GM20431 (cell line): ENCODE data around the gene FANCC.

Experiments used
- in situ Hi-C: fragments of 300-500 bp; cut with MseI, MboI; formaldehyde crosslinking; loops from one replicate; pipeline ENCODE4 v1.15.0; 2020; ENCODE audit warnings: low sequenced_read_pairs; ENCODE audit not compliant: unreplicated experiment

The FANCC gene, protein sequence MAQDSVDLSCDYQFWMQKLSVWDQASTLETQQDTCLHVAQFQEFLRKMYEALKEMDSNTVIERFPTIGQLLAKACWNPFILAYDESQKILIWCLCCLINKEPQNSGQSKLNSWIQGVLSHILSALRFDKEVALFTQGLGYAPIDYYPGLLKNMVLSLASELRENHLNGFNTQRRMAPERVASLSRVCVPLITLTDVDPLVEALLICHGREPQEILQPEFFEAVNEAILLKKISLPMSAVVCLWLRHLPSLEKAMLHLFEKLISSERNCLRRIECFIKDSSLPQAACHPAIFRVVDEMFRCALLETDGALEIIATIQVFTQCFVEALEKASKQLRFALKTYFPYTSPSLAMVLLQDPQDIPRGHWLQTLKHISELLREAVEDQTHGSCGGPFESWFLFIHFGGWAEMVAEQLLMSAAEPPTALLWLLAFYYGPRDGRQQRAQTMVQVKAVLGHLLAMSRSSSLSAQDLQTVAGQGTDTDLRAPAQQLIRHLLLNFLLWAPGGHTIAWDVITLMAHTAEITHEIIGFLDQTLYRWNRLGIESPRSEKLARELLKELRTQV

DNA sequence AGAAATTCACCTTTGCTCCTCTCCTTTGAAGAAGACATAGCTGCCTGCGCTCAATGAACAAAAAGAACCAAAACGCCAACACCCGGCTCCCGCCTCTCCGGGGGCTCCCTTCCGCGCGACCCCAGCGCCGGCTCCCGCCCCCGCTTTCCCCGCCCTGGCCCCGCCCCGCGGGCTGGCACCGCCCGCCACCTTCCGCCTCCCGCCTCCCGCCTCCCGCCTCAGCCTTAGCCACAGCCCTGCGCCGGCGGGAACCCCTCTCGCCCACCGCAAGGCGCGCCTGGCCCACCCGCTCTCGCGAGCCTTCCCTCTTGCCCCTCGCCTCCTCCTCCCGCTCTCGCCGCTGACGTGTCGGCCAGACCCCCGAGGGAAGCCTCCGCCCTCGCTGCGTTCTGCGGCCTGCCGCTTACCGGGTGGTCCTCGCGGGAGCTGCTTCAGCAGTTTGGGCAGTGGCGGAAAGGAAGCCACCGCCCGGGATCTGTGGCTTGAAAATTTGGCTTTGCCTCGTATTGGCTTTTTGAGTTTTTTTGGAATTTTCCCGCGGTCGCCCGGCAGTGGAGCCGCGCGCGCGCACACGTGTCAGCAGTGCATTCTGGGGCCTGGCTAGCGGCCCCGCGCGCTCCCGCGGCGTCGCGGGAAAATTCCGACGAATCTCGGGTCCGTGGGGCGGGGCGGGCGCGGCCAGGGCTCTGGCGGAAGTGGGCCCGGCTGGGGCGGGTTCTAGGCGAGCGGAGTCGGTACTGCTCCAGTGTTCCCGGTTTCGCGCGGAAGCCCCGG, at the start of gene FANCC:
TSS of gene FANCC (minus strand) at position 591 of the 774 bp plus-strand sequence. CDS start 68,418 bp downstream, outside the sequence.
- in situ Hi-C loops, result no loop called here

DNA sequence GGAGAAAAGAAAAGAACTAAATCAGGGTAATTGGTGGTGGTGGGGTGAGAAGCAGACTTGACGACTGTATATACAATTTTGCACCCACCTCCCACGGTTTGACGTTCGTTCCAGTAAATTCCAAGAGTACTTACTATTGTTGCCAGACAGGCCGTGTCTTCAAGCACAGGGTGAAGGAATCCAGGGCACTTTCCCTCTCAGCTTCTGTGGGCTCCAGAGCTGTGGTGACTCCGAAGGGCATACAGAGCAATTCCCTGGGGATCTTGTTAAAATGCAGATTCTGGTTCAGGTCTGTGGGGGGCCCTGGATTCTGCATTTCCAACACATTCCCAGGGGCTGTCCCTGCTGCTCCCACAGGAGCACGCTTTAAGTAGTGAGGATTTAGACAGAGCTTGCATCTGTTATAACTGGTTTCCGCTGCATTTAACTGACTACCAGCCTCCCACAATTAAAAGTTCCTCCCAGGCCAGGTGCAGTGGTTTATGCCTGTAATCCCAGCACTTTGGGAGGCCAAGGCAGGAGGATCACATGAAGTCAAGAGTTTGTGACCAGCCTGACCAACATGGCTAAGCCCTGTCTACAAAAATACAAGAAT, 49.3 kb upstream of the FANCC start:
- in situ Hi-C loops, result no loop called here

DNA sequence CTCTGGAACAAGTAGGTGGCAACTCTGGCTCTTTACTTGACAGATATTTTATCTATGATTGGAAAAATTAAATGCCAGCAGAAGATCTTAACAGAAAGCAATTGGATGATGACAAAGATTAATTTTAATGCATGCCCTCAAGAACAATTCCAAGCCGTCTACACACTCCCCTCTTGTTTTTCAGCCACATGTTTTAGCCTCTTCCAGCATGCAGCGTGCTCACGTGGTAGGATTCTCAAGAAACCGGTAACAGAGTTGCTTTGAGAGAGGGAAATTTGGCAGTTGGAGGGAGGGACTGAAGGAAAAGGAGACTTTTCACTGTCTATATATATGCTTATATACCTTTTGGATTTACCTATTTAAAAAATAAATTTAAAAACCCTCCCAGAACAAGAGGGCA, 48.3 kb upstream of the FANCC start:
- in situ Hi-C loops, result no loop called here

DNA sequence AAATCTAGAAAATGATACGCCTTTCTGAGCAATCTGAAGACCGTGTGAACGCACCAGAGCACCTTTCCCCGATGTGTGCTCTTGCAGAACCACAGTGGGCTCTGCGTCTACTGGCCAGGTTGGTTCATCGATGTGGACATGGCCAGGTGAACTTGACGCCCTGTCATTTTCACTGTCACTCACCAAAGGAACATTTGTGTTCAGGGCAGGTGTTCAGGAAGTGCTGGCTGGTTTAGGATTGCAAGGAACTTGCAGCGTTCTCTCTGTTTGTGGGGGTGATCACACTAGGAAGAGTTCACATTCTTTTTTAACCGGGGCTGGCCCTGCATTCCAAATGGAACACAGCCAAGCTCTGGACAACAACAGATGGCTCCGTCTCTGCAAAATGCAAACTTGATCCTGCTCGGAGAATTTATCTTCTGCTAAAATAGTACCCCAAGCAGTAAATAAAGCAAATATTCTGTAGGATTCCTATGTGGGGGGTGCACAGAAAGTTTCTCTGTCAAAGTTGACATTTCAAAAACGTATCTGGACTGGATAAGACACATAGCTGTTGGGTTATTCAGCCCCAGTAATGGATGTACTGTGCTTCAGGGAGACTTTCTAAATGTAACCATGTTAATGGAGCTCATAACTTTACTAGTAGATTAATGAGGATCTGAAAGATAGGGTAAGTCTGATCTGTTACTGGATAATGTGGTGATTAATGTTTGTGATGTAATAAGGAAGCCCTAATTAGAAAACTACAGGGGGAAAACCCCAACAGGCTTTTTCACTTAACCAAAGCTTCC, 45.7 kb upstream of the FANCC start:
- in situ Hi-C loops, result no loop called here

DNA sequence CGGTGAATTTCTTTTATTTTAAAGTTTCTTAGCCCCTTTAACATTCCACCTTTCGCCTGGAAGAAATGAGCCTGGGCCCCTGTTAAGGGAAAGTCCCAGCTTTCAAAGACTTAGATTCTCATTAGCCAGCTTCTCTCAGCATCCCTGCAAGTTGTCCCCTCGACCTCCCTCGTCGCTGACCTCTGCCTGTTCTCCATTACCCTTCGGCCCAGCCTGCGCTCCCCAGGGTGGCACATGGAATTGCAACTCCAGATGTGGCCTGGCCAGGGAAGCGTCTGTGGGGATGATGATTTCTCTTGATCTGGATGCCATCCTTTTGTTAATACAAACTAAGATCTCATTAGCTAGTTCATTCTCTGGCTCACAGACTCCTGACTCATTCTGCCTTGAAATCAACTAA, 43.4 kb upstream of the FANCC start:
- in situ Hi-C loops, result no loop called here

DNA sequence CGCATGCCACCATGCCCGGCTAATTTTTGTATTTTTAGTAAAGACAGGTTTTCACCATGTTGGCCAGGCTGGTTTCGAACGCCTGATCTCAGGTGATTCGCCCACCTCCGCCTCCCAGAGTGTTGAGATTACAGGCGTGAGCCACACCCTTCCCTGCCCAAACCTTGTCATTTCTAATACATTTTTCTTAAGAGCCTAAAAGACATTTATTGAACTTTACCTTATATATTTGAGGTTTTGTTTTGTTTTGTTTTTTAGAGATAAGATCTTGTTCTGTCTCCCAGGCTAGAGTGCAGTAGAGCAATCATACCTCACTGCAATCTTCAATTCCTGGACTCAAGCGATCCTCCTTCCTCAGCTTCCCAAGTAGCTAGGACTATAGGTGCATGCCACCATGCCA, 39.8 kb upstream of the FANCC start:
- in situ Hi-C loops, result no loop called here

DNA sequence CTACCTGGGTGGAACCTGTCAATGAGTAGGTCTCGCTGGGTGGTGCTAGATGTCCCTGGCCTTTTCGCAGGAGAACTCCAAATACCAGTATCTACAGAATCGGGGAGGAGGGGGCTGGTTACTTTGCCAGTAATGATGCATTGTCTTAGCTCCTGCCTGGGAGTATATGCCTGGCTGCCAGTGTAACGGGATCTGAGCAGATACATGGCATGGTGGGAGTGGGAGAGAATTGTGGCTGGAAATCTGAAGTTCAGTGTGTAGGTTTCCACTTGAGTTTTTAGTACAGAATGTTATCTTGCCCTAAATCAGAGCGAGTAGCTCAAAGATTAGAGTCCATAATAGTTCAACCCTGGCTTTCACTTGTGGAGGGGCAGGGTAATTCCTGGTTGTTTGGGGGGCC, 38.0 kb upstream of the FANCC start:
- in situ Hi-C loops, result no loop called here

DNA sequence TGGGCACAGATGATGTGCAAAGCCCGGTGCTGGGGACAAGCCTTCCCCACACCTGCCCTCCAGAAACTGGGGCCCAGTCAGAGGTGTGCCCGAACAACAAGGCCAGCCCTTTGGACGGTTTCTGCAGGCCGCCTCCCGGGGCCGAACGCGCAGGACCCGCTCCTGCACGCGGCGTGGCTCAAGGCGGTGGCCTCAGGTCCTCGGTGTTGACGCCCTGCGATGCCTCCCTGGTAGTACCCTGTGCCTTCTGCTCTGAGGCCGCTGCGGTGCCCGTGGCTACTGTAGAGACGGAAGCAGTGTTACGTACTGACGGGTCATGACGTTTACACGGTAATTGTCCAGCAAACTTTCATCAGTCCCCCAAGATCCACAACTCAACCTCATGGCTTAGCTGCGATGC, 33.5 kb upstream of the FANCC start:
- in situ Hi-C loops, result no loop called here

DNA sequence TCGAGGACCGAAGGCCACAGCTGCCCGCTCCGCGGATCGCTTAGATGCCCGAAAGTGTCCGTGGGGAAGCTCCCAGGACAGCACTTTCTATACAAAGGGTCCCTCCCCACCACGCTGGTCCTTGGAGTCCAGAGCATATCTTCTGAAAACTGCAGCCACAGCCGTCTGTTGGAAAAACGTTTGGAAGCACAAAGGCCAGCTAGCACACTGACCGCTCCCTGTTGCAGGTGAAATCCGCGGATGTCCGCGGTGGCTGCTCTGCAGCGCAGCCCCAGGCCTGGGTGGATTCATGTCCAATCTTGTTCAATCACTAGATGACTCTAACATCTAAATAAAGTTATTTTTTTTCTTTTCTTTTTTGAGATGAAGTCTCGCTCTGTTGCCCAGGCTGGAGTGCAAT, 32.8 kb upstream of the FANCC start:
- in situ Hi-C loops, result no loop called here

DNA sequence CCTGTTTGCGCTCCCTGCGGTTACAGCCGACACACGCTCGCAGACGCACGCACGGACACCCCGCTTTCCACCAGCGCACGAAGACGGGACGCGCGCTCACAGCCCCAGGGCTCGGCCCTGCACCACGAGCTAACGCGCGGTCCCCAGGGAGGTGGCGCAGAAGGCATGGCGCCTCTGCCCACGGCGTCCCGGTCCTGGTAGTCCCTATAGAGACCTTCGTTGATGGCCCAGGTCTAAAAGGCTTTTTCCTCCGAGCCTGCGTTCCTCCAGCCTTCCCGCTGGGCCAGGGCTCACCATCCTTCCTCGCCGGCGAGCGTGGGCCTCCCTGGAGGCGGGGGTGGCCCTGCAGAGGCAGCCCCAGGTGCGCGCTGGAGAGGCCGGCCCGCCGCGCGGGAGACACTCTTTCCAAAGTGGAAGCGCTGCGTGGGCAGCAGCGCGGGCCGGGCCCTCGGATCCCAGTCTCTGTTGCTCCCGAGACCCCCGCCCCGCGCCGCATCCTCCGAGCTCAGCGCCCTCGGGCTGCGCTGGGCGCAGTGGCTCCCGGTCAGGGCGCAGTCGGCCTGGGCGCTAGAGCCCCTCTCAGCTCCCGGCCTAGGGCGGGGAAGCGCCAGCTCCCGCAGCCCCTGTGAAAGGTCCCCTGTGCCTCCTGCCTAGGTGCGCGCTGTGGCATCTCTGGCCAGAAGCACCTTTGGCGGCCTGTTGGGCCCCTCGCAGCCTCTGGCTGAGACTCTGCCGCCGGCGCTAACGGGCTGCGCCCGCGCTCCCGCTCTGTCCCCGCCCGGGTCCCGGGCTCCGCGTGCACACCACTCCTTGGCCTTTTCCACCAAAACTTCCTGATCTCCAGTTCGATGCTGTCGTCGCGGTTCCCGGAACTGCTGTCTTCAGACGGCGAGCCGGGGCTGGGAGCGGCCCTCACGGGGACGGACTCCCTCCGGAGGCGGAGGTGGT, 31.9 kb upstream of the FANCC start:
- in situ Hi-C loops, result no loop called here

DNA sequence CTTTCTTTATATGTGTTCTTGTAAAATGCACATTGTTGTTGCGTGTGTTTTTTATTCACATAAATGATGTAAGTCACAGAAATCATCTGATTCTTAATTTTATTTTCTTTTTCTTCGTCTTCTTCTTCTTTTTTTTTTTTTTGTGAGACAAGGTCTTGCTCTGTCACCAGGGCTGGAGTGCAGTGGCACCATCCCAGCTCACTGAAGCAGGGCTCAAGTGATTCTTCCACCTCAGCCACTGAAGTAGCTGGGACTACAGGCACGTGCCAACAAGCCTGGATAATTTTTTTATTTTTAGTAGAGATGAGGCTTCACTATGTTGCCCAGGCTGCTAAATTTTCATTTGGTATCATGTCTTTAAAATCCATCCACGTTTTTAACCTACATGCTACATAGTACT, 28.5 kb upstream of the FANCC start:
- in situ Hi-C loops, result no loop called here

DNA sequence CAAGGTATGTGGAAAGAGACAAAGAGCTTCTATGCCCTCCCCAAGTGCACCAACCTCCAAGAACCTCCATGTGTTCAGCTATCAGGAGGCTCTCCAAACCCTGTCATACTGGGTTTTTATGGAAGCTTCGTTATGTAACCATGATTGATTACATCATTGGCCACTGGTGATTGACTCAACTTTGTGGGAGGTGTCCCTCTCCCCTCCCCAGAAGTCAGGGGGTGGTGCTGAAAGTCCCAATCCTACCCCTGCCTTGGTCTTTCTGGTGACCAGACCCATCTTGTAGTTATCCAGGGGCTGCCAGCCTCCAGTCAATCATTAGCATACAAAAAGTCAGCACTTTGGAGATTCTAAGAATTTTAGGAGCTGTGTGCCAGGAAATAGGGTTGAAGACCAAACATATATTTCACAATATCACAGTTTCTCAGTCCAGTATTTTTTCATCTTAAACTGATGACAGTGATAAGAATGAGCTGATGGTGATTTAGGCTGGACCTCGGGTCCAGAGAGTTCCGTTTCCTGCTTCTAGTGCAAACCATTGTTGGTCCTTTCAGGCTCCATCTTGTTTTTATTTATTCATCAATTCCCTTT, 27.3 kb upstream of the FANCC start:
- in situ Hi-C loops, result no loop called here

DNA sequence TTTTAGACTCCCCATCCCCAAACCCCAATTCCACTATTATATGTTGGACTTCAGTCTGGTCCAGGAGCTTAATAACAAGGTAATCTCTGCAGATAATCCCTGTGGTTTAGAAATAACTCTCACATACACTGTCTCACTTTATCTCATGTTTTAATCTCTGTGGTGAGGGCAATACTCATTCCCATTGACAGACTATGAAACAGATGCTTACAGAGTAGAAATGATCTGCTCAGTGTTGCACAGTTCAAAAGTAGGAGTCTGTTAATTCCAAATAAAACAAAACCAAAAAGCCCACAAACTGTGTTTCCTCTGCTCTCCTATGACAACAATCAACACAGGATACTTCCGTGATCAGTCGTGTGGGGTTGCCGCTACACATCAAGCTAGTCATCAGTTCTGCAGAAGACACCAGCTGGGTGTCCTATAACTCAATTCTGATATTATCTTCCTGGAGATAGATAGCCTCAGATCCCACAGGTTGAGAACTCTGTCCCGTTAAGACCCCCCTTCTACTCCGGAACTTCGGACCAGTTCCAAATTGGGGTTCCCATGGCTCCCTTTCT, 26.3 kb upstream of the FANCC start:
- in situ Hi-C loops, result no loop called here

DNA sequence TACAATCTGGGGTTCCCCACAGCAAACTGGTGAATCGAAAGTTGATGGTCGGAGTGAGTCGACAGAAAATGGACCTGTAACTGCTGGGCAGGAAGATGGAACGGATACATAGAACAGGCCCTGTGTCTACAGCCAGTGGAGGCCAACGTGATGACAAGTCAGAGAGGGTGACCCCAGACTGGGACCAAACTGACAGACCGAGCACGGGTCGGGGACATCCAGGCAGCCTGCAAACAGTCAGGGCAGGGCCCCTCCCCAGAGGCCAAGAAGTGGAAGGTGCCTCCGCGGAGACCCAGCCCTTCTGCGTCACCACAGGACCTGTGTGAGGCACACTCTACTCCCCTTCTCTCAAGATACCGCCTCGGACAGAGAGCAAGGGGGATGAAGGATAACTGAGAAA, 25.1 kb upstream of the FANCC start:
- in situ Hi-C loops, result no loop called here

DNA sequence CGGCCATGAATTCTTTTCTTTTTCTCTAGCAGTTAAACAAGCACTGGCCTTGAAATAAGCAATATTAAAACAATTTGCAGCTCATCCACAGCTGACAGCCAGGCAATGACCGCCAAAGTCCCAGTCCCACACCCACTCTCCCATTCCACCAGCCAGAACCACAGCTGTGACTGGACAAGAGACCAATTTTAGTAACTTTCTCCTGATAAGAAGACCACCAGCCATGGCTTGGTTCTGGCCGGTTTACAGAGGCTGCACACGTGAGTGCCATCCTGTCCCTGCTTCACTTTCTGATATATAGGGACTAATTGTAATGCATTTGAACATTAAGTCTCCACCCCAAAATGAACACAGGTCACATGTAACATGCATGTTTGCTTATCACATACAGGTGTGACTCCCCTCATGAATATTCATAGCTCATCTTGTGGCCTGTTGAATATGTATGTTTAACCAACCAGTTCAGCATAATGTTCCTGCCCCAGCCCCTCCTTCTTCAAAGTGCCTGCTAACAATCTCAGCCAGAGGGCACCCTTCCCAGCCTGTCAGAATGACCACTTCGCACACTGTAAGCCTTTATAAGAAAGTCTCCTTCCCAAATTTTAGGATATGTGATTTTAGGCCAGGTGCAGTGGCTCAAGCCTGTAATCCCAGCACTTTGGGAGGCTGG, 23.9 kb upstream of the FANCC start:
- in situ Hi-C loops, result no loop called here

DNA sequence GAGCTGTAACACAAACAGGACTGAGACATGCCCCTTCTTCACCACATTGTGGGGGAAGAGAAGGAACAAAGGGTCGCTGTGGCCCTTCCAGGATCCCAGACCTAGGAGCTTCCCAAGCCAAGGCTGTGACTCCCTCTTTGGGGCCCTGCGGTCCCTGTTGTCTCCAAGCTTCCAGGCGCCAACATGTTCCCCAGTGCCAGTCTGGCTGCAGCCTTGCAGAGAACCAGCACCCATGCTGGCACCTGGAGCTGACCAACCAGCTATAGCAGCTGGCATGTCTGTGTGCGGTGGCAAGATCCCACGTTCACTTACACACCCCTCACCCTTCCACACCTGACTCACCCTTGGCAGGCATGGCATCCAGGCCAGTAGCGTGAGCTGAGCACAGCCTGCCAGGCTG, 20.7 kb upstream of the FANCC start:
- in situ Hi-C loops, result no loop called here

DNA sequence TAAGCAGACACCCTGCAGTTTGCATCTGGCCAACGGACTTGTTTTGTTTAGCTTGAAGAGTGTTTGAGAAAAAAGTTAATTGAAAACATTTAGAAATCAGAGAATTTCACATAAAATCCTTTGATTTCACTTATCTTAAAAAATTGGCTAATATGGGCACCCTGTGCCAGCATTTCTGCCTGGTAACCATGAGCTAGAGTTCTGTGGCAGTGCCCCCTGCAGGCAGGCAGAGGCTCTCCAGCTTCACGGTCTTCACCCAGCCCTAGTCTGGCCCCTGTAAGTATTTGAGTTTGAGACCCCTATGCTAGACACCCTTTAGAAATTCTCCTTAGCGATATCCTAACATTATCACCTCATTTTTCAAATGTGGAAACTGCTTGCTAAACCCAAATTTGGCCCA, 18.8 kb upstream of the FANCC start:
- in situ Hi-C loops, result no loop called here

DNA sequence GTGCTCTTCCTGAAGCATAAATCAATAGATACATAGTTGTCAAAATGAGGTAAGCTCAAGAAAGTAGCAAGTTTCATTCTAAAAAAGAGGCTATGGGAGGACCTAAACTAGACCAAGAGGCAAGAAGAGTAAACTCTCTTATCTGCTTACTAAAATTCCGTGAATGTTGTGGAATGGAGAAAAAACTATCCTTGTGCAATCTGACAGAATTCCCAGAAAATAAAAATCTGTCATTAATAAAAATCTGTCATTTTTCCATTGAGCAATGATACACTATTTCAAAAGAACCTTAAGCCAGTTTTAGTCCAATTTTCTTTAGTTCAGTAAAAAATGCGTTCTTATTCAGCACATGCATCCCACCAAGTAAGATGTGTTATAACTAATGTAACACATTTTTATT, 15.9 kb upstream of the FANCC start:
- in situ Hi-C loops, result no loop called here
